Stomach (tissue), 9 donors: Measurements from ENCODE around the gene RNF208. TPM values are rescaled to one million over a fixed set of nuclear protein-coding genes. Genes with fewer than 3 reads are reported as not detected.

ENCODE experiments used
- DNase-seq, 2 donors: peaks; one replicate each; pipeline versions ENCODE4 v3.0.0 to v3.0.0-alpha.2; 2013 to 2019
- H3K27ac ChIP-seq, 5 donors: fragments of 200-600 bp in 4 of 5; sonication (generic) in 4 of 5; one replicate each; pipeline ENCODE4 v1.5.1; 2013 to 2019; ENCODE audit warnings: mild to moderate bottlenecking in 1 of 5, moderate library complexity in 1 of 5
- H3K27me3 ChIP-seq, 3 donors: fragments of 200-600 bp; sonication (generic); one replicate each; pipeline ENCODE4 v1.5.1; 2017 to 2019; ENCODE audit warnings: mixed run types in 1 of 3
- H3K36me3 ChIP-seq, 4 donors: fragments of 200-600 bp; sonication (generic); 1 replicate in 3 of 4; 2 replicates in 1 of 4; pipeline ENCODE4 v1.5.1; 2016 to 2019
- H3K4me1 ChIP-seq, 4 donors: fragments of 200-600 bp; sonication (generic); one replicate each; pipeline ENCODE4 v1.5.1; 2016 to 2019
- H3K4me3 ChIP-seq, 4 donors: fragments of 200-600 bp; sonication (generic) in 3 of 4; one replicate each; pipeline ENCODE4 v1.5.1; 2016 to 2019; ENCODE audit warnings: mild to moderate bottlenecking in 1 of 4
- H3K9me3 ChIP-seq, 4 donors: fragments of 200-600 bp; sonication (generic); one replicate each; pipeline ENCODE4 v1.5.1; 2016 to 2019
- CTCF ChIP-seq, 7 experiments: fragments of 450-650 bp in 4 of 7; fragments of 200-600 bp in 3 of 7; sonication (generic) in 3 of 7; IDR thresholded peaks; one replicate each; pipeline ENCODE4 v1.5.1; 2016 to 2019; ENCODE audit warnings: antibody characterized with exemption in 7 of 7, control low read depth in 2 of 7, mild to moderate bottlenecking in 1 of 7
- EP300 ChIP-seq: sonication (generic); formaldehyde crosslinking; IDR thresholded peaks from one replicate; pipeline ENCODE4 v1.6.1; 2017; ENCODE audit warnings: antibody characterized with exemption
- POLR2A ChIP-seq, 4 donors: fragments of 450-650 bp; IDR thresholded peaks; one replicate each; pipeline ENCODE4 v1.6.1; 2016; ENCODE audit warnings: antibody characterized with exemption in 4 of 4, control low read depth in 2 of 4, mild to moderate bottlenecking in 1 of 4, moderate library complexity in 1 of 4
- POLR2AphosphoS5 ChIP-seq, 3 donors: sonication (generic); formaldehyde crosslinking; IDR thresholded peaks; one replicate each; pipeline ENCODE4 v1.6.1; 2016; ENCODE audit warnings: antibody characterized with exemption in 3 of 3
- WGBS, 5 donors: extraction: QIAGEN DNeasy Blood & Tissue Kit in 3 of 5; methylation state at CpG; one replicate each; pipeline versions ENCODE4 v1.1.5 to v1.1.7; 2013 to 2018; 5-methylcytosine and 5-hydroxymethylcytosine counted together
- intact Hi-C: fragments of 100-400 bp; cut with DNase I; formaldehyde crosslinking; loops from one replicate; pipeline ENCODE4 v1.15.1; 2023; ENCODE audit warnings: low total_unique reads
- polyA plus RNA-seq, 3 donors: library from polyadenylated mRNA; stranded (reverse); fragments of 200-250 nt; gene quantifications; one replicate each; pipeline ENCODE4 v1.2.3, GENCODE V29; 2013
- total RNA-seq, 5 donors: library from RNA; depleted of rRNA; stranded (reverse); fragments of >200 nt; gene quantifications; one replicate each; pipeline versions ENCODE4 v1.1.0 to v1.2.3, GENCODE V29; 2014 to 2016
- donor health status: healthy with polysubstance abuse.
- donor health status: Bipolar disorder and iron deficiency.
- donor health status: healthy.

The RNF208 gene
- total and polyA plus RNA-seq, 8 donors, result 0.45 to 18.7 (median 11.8) TPM; not detected in 1

DNA sequence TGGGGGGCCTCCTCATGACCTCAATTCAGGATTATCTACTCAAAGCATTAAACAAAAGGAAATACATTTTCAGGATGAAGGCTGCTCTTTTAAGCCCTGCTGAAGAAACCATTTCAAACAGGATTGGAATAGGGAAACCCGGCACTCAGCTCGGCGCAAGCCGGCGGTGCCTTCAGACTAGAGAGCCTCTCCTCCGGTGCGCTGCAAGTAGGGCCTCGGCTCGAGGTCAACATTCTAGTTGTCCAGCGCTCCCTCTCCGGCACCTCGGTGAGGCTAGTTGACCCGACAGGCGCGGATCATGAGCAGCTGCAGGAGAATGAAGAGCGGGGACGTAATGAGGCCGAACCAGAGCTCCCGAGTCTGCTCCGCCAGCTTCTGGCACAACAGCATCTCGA is 17.3 kb downstream of the RNF208 start:
- Histone ChIP-seq H3K27ac (peak overlapping the region; percentile 71 to 94 (median 89)), H3K4me3 (peak overlapping the region; percentile 88 to 95 (median 91)), H3K9me3 (no peaks in the 10 kb centered on the region), H3K4me1 (peaks cover 55 to 61% (median 59%) of the 10 kb centered on the region in 4 donors), H3K36me3 (peaks cover 0 to 15% (median 12%) of the 10 kb centered on the region in 4 donors), H3K27me3 (no peaks in the 10 kb centered on the region)
- intact Hi-C loops, result no loop called here
- no peak for DNase-seq
- TF ChIP-seq CTCF (IDR thresholded peaks at IDR 0.05) (no peak), POLR2AphosphoS5 (IDR thresholded peaks at IDR 0.05) (no peak), EP300 (no peak), POLR2A (IDR thresholded peaks at IDR 0.05) (no peak)
- 7 to 18% (median 11%) methylated on average over 9 to 21 of the region's 21 CpGs for WGBS, 5 donors

DNA sequence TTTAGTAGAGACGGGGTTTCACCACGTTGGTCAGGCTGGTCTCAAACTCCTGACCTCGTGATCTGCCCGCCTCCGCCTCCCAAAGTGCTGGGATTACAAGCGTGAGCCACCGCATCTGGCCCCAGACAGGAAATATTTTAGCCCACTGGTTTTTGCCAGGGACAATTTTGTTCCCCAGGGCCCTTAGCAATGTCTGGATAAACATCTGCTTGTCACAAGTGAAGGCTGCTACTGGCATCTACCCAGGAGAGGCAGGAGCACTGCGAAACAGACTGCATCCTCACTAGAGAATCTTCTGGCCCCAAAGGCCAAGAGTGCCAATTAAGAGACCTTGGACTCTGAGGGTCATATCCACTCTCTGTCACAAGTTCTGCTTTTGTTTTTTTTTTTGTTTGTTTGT is 19.1 kb downstream of the RNF208 start:
- DNase-seq, result no peak
- Histone ChIP-seq H3K9me3 (no peaks in the 10 kb centered on the region), H3K4me1 (peaks cover 70 to 78% (median 76%) of the 10 kb centered on the region in 4 donors), H3K4me3 (no peak overlapping the region), H3K27me3 (no peaks in the 10 kb centered on the region), H3K27ac (peak overlapping the region; percentile 29 to 97 (median 88)), H3K36me3 (peaks cover 0 to 5% (median 0%) of the 10 kb centered on the region in 4 donors)
- 50 to 71% (median 53%) methylated on average over 3 to 8 of the region's 8 CpGs for WGBS, 5 donors
- TF ChIP-seq POLR2AphosphoS5 (IDR thresholded peaks at IDR 0.05), result no peak
- TF ChIP-seq POLR2A (IDR thresholded peaks at IDR 0.05), result no peak
- no peak for TF ChIP-seq EP300
- no peak for TF ChIP-seq CTCF (IDR thresholded peaks at IDR 0.05)
- intact Hi-C loops, result no loop called here

GRCh38 chr9:137201205-137201868 is 20.7 kb downstream of the RNF208 start:
- H3K4me3 ChIP-seq, result peak overlapping the region; percentile 63 to 78 (median 66)
- no peaks in the 10 kb centered on the region for H3K27me3 ChIP-seq
- H3K4me1 ChIP-seq, result peaks cover 76 to 84% (median 83%) of the 10 kb centered on the region in 4 donors
- H3K36me3 ChIP-seq, result no peaks in the 10 kb centered on the region
- WGBS, 5 donors, result 12 to 14% (median 12%) methylated on average over 22 to 23 of the region's 23 CpGs
- H3K9me3 ChIP-seq, result no peaks in the 10 kb centered on the region
- intact Hi-C loops, result no loop called here
- no peak for DNase-seq
- TF ChIP-seq POLR2A (IDR thresholded peaks at IDR 0.05) (no peak), EP300 (no peak), CTCF (IDR thresholded peaks at IDR 0.05) (no peak), POLR2AphosphoS5 (IDR thresholded peaks at IDR 0.05) (no peak)
- H3K27ac ChIP-seq, result peak overlapping the region; percentile 85 to 97 (median 89)

- Histone ChIP-seq H3K4me3 (peak within 1 kb of the TSS; percentile 63 to 78 (median 66)), H3K27ac (peak within 1 kb of the TSS; percentile 85 to 97 (median 89)), H3K4me1 (peaks cover 71 to 86% (median 85%) of the 10 kb centered on the region in 4 donors), H3K9me3 (no peaks in the 10 kb centered on the region), H3K27me3 (no peaks in the 10 kb centered on the region), H3K36me3 (no peaks in the 10 kb centered on the region)
- peak; percentile 100 for DNase-seq
- intact Hi-C loops, result no loop called here
- 0 to 3% (median 1%) methylated on average over 28 to 114 of the region's 118 CpGs for WGBS, 5 donors
- TF ChIP-seq EP300 (no peak), POLR2A (IDR thresholded peaks at IDR 0.05) (peak in 1 of 4 donors; percentile 59), POLR2AphosphoS5 (IDR thresholded peaks at IDR 0.05) (peak; percentile 37 to 92 (median 86)), CTCF (IDR thresholded peaks at IDR 0.05) (no peak)
These were observed 21.5 kb downstream of the RNF208 start, which contains the start of gene TPRN for GRCh38 chr9:137200311-137201204. Gene TPRN (minus strand): TSS chr9:137200741. CDS start chr9:137200711, 30 bp downstream.
